GM23338 (cell line): Measurements from ENCODE around the gene LRRFIP1.

Source experiments
- CTCF ChIP-seq, 2 experiments: fragments of 200-600 bp in 1 of 2; sonication (generic) in 1 of 2; conservative IDR thresholded peaks; 2 replicates each; pipeline versions ENCODE4 v1.5.1 to v1.6.1; 2016 to 2017; ENCODE audit warnings: antibody characterized with exemption in 2 of 2, low read depth in 2 of 2, mild to moderate bottlenecking in 2 of 2, moderate library complexity in 1 of 2
- POLR2AphosphoS5 ChIP-seq: IDR thresholded peaks from 2 replicates; pipeline ENCODE4 v1.6.1; 2016; ENCODE audit warnings: antibody characterized with exemption, low read depth

- TF ChIP-seq CTCF (conservative IDR thresholded peaks at IDR 0.05; ENCODE audit: low read depth in 2 of 2): peak; percentile 31 to 60
- TF ChIP-seq POLR2AphosphoS5: no peak
Observed at GRCh38 chr2:237604960-237605359, 22.4 kb upstream of the LRRFIP1 start.
